GM19193 (cell line): ENCODE measurements around the gene NMNAT2.

ENCODE experiments used
- POLR2A ChIP-seq: IDR thresholded peaks from 4 replicates; pipeline ENCODE4 v1.6.1; 2011; ENCODE audit not compliant: insufficient read depth, insufficient read length; ENCODE audit errors: extremely low read depth

NMNAT2 gene

DNA sequence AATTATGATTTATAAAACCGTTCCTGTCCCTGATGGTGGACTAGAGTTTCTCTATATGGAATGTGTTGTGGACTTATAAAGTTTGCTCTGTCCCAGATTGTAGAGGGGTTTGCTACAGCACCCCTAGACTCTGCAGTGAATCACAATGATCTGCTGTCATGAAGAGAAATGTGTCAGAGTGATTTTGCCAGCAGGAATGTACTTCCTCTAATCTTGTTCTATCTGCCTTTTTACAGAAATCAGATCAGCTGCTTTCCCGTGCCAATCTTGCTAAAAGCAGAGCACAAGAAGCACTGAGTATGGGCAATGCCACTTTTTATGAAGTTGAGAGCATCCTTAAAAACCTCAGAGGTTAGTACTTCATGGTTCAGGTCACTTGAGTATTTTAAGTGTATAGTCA, 180.1 kb downstream of the NMNAT2 start:
- TF ChIP-seq POLR2A: no peak

DNA sequence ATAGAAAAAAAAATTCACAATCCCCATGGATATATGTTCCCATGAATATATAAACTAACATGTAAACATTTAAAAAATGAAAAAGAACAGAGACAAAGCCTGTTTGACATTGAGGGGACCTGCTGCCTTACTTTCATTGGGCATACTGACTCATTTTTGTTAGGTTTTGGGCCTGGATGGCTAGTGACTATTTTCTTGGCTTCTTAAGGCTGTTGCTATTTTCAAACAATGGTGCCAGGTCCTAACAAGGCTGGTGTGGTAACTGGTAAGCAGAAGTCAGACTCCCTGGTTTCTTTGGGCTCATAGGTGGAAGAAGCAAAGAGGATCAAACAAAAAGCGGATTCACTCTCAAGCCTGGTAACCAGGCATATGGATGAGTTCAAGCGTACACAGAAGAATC, 181.1 kb downstream of the NMNAT2 start:
- no peak for TF ChIP-seq POLR2A

DNA sequence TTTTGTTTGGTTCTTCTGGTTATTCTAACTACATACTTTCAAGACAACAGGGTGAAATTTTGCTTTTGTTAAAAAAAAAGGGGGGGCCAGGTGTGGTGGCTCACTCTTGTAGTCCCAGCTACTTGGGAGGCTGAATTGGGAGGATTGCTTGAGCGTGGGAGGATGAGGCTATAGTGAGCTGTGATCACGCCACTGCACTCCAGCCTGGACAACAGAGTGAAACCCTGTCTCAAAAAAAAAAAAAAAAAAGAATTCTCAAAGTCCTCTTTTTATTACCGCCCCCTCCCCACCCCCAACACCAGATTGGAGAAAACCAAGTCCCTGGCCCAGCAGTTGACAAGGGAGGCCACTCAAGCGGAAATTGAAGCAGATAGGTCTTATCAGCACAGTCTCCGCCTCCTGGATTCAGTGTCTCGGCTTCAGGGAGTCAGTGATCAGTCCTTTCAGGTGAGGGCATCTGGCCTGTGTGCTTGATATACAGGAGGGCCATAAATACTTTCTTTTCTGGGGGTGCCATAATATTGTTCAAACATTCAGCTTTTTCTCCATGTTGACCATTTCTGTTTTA, 181.9 kb downstream of the NMNAT2 start:
- no peak for TF ChIP-seq POLR2A

DNA sequence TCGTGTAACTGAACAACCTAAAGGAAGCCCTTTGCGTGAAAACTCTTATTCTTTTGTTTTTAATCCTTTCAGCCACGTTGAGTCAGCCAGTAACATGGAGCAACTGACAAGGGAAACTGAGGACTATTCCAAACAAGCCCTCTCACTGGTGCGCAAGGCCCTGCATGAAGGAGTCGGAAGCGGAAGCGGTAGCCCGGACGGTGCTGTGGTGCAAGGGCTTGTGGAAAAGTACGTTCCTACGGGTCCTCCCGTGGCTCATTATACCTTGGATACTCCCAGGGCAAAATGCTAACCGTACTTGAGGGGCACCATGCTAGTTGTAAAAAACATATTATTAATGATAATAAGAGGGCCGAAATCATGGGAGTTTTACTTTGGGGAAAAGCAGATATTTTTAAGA, 182.7 kb downstream of the NMNAT2 start:
- no peak for TF ChIP-seq POLR2A

DNA sequence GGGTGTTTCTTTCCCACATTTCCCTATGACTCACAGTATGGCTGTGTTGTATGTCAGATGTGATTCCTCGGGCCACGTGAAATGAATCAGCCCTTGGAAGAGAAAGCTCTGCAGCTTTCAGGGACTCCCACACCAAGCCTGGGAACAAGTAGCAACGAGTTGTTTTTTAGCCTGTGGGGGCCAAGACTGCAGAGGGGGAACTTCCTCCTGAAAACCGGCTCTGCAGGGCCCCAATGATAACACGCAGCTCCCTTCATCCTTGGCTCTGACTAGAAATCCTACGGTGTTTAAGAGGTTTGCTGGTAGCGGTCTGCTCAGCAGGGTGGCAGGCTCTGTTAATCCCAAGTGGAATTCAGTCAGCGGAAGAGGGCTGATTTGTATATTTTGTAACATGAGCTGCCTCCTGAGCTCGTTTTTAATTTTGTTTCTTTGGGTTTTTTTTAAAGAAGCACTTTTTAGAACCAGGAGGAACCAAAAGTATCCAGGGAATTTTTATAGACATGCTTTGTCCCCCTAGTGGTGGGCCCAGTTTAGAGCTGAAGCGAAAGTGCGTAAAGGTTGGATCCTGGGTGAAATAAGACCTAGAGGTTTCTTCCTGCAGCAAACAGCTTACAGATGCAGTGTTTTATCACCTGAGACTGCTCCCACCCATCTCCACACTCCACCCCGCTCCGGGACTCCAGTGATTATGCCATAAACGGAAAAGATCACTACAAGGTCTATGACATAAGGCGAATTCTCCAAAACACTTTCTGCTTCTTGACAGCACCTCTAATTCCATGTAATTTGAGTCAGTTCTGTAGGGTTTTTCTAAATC, 183.3 kb downstream of the NMNAT2 start:
- no peak for TF ChIP-seq POLR2A

DNA sequence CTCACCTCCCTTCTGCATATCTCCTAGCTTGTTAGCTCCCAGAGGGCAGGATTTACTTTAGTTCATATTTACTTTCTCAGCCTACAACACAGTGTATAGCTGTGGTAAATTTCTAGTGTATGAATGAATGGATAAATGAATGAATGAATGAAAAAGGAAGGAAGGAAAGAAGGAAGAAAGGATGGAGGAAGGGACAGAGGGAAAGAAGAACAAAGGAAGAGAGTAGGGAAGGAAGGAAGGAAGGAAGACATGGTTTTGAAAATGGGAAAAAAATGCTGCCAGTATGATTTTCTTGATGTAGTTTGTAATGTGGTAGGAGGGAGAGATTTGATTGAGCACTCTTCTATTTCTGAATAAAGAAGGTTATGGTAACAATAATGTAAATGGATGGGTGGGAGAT, 185.1 kb downstream of the NMNAT2 start:
- TF ChIP-seq POLR2A: no peak

DNA sequence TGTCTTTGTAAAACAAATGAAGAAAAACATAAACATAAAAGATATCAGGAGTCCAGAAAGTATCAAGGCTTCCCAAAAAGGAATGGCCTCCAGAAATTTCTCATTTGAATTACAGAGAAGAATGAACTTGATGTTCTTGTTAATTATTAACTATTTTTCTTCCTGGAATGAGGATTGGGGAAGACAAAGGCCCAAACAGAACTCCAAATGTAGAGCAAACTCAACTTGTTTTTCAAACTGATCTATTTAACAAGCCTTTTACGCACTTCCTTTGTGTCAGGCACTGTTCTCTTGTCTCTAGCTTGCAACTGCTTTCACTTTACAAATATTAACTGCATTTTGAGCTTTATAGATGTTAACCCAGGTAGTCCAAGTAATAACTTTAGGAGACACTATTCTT, 186.6 kb downstream of the NMNAT2 start:
- no peak for TF ChIP-seq POLR2A

DNA sequence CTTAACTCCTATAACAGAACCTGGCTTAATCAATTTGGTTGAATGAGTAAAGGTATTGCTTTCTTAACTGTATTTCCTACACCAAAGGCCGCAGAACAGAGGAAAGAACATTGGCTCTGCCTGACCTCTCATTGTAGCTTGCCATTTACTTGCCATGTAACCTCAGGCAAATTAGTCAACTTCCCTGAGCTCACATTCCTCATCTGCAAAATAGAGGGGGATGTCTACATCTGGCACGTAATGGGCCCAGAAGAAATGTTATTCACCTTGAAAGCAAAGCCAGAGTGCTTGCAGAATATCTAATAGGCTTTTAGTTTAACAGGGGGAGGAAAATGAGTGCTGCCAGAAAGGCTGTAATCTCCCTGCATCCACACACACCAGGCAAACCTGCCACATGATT, 187.8 kb downstream of the NMNAT2 start:
- TF ChIP-seq POLR2A: no peak

DNA sequence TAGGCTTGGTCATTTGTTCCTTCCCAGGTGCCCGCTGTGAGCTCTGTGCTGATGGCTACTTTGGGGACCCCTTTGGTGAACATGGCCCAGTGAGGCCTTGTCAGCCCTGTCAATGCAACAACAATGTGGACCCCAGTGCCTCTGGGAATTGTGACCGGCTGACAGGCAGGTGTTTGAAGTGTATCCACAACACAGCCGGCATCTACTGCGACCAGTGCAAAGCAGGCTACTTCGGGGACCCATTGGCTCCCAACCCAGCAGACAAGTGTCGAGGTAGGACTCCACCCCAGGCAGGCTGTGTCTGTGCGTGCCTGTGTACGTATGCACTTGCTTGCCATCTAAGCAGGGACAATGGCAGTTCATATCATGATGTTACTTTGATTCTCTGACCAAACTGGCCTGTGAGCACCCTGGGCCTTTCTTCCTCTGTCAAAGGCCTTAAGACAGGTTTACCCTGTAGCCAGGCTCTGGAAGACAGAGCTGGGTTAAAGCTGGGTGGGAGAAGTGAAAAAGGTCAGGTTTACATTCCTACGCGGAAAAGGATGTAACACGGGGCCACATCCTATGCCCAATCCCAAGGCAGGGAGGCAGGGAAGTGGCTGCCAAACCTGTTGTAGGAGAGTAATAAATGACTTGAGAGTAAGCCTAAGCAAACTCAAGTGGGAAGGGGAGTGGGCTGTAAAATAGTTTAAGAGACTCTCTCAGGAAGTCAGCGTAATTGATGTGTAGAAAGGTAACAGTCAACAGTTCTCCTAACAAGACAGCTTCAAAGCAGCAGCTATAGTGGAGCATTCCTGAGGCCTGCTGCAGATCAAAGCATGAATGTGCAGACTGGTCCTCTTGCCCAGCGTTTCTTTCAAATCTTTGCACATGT, 189.6 kb downstream of the NMNAT2 start:
- no peak for TF ChIP-seq POLR2A

DNA sequence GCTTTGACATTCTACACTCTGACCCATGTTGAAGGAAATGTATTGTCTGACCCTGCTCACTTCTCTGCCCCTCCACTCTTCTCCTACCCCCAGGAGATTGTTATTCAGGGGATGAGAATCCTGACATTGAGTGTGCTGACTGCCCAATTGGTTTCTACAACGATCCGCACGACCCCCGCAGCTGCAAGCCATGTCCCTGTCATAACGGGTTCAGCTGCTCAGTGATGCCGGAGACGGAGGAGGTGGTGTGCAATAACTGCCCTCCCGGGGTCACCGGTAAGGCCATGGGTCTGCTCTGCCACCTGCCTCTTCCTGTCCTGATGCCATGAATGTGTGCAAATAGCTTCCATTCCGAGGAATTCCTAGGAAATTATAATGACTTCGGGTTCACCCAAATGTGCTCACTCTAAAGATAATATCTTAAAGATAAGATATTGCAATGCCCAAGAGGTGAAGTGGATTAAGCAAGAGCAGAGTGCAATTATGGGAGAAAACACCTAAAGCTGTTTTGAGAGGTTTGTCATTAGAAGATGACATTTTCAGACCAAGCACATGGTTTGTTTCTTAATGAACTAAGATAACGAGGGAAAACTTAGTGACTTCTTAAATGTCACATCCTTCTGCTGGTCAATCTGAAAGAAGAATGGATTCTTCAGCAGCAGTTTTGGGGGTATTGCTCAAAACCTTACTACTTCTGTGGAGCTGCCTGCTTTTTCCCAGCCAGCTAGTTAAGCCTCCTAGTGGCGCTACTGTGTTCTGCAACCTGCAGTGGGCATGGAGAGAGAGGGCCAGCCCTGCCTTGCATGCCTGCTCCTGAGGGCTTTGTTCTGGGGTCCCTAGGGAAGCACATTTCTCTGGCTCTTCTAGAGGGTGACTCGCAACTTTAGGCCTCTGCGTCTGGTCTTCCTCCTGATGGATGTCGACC, 190.5 kb downstream of the NMNAT2 start:
- no peak for TF ChIP-seq POLR2A

DNA sequence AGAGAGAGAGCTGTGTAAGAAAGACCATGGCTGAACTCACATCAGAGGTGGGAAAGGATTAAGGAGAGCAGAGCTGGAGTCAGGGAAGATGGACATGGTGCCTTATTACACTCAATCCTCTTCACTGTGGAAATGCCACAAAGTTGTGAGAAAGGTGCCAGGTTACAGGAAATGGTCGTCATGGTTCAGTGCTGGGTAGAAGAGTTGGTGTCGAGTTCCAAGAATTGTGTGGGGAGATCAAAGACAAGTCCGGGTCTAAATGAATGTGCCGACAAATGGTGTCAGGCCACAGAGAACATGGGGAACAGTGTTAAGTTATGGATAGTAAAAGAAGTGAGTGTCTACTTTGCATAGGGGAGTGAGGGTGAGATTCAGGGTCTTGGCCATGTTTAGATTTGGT, 191.2 kb downstream of the NMNAT2 start:
- TF ChIP-seq POLR2A: no peak

DNA sequence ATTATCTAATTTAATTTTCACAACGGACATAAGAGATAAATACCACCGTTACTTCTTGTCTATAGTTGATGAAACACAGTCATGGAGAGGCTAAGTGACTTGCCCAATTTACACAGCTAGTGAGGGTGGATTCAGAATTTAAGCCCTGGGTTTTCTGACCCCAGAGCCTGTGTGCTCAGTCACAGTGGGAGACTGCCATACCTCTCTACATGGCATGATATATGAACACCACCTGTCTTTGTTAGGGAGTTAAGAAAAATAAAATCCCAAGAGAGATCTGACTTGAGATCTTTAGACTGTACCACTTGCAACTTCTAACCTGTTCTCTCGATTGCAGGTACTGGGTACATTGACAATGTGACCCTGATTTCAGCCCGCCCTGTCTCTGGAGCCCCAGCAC, 191.8 kb downstream of the NMNAT2 start:
- no peak for TF ChIP-seq POLR2A

DNA sequence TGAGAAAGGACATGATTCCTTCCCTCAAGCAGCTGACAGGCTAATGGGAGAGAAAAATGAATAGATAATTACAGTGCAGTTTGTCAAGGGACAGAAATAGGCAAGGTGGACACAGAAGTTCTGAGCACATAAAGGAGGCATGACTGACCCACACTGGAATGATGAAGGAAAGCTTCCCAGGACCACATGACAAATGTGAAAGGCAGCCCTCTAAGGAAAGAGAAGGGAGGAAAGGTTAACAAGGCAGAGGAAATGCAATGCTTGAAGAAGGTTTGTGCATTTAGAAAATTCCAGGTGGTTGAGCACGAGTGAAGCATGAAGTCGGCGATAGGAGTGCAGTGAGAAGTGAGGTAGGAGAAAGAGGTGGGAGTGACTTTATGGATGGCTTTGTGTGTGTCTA, 194.7 kb downstream of the NMNAT2 start:
- no peak for TF ChIP-seq POLR2A

DNA sequence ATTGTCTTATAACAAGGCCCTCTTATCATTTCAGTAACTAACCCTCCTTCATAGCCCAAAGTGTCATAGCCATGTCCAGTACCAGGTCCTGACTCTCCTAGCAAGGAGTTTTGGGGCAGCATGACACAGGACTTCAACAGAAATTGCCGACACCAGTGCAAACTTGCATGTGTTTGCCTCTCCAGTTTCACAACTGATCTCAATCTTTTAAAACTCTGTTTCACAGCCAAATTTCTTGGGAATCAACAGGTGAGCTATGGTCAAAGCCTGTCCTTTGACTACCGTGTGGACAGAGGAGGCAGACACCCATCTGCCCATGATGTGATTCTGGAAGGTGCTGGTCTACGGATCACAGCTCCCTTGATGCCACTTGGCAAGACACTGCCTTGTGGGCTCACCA, 195.3 kb downstream of the NMNAT2 start:
- no peak for TF ChIP-seq POLR2A

DNA sequence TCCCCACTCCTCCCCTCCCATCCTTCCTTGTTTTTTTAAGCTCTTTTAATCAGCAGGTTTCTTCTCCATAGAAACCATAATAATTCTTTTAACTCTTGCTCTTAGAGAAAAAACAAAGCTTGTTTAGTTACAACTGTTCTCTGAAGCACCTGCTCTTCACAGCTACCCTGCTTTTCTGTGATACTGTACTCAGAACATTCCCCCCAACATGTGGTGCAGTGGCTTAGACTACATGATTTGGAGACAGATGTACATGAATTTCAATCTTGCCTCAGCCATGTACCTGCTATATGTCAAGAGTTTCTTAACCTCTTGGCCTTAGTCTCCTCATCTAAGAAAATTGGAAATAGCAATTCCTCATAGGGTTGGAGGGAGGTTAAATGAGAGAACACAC, 198.6 kb downstream of the NMNAT2 start:
- no peak for TF ChIP-seq POLR2A

DNA sequence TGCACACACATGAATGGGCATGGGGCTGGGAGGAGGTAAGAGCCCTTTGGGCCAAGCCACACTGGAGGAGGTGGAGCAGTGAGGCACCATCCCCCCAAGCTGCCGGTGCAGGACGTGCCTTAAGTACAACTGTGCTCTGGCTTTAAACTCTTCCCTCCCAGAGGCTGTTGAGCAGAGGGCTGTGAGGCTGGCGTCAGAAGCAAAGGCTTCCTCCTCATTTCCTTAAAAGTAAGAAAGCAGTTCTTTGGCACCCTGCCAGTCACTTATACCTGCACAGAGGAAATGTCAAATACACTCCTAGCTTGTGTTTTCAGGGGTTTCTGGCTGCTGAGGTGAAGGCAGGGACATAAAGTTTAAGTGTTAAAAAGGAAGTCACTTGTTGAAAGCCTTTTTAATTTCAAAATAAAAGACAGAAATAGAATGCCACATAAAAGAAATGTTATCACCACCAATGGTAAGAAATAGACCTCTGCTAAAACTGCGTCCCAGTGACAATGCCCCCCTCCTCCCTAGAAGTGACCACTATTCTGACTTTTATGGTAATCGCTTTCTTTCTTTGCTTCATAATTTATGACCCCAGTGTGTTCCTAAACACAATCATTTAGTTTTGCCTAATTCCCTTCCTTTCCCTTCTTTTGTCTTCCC, 199.1 kb downstream of the NMNAT2 start:
- TF ChIP-seq POLR2A: no peak
